ENCODE results near the gene LRAT.

DNA sequence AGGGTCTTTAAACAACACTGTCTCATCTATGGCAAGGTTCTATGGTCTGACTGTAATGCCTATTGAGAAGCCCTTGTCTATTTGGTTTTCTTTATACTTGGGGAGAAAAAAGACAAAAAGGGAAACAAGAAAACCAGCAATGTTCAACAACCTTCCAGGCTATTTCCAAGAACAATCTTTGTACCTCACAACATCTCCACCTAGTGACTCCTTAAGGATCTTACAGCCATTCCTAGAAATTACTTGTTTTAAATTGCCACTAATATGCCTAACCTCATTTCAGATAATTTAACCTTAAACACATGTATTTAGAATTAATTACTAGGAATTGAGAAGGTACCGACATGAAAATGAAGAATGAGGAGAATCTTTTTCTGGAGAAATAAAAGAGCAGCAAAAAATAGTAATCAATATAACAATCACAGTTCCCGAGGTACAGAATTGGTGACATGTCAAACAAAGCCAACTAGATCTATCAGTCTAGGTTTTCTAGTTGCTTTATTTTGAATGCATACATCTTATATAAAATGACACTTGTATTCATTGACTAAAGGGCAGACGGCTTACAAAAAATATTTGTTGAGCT is 35.7 kb downstream of the LRAT start:
- TF ChIP-seq, protein P1, sequence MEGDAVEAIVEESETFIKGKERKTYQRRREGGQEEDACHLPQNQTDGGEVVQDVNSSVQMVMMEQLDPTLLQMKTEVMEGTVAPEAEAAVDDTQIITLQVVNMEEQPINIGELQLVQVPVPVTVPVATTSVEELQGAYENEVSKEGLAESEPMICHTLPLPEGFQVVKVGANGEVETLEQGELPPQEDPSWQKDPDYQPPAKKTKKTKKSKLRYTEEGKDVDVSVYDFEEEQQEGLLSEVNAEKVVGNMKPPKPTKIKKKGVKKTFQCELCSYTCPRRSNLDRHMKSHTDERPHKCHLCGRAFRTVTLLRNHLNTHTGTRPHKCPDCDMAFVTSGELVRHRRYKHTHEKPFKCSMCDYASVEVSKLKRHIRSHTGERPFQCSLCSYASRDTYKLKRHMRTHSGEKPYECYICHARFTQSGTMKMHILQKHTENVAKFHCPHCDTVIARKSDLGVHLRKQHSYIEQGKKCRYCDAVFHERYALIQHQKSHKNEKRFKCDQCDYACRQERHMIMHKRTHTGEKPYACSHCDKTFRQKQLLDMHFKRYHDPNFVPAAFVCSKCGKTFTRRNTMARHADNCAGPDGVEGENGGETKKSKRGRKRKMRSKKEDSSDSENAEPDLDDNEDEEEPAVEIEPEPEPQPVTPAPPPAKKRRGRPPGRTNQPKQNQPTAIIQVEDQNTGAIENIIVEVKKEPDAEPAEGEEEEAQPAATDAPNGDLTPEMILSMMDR (IDR thresholded peaks at IDR 0.05): peak; percentile 14 to 47 (median 30)
- TF ChIP-seq POLR2AphosphoS5 (IDR thresholded peaks at IDR 0.05): no peak
